ENCODE data around the gene LIPT1.

The LIPT1 gene

DNA sequence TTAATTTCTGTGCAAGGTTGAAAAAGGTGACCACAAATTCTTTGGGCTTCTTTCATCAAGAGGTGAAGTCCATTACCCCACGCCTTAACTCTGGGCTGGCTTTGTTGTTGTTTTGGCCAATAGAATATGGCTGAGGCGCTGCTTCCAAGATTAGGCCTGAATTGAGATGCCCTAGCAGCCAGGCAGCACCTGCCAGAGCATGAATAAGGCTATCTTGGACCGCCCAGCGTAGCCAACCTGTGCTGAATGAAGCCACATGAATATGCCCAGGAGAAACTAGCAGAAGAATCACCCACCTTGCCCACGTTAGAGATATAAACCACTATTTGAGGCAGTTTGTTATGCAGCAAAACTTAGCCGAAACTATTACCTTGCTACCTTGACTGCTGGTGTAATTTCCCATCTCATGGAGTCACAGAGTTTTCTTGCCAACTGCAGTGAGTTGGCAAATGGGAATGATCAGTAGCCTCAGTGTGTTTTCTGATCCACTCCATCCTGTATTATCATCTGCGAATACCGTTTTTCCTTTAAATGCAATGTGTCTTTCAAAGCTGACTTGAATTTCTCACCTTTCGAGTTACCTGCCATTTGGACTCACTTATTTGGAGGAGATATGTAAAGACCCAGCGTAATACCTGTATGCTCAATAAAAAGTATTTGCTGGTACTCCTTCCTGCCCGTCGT is 704 bp upstream of the LIPT1 start:
- Mint-ChIP-seq H3K4me3 (peak overlapping the region; percentile 87), H3K36me3 (ENCODE audit: low read depth) (peaks cover 17% of the 10 kb centered on the region), H3K27me3 (ENCODE audit: low read depth) (no peaks in the 10 kb centered on the region), H3K9me3 (no peaks in the 10 kb centered on the region), H3K4me1 (ENCODE audit: low read depth) (peaks cover 15% of the 10 kb centered on the region), H3K27ac (peak overlapping the region; percentile 86)
- DNase-seq (ENCODE audit: low spot score), result no peak

DNA sequence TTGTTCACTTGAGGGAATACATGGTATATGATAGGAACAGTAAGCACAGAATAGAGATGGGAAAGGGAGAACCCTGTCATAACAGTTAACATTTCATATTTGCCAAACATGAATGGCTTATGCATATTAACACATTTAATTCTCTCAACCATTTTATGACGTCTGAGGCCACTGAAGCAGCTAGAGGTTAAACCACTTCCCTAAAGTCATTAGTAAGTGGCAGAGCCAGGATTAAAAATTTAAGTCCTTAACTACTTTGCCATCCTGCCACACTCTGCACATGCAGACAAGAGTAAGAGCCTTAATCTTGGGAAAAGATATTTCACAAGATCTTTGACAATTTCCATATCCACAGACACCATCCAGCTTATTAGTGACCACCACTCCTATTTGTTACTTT is 2.1 kb downstream of the LIPT1 start:
- peaks cover 27% of the 10 kb centered on the region for H3K36me3 Mint-ChIP-seq (ENCODE audit: low read depth)
- no peaks in the 10 kb centered on the region for H3K27me3 Mint-ChIP-seq (ENCODE audit: low read depth)
- no peak for DNase-seq (ENCODE audit: low spot score)
- H3K9me3 Mint-ChIP-seq, result no peaks in the 10 kb centered on the region
- H3K4me3 Mint-ChIP-seq, result peak overlapping the region; percentile 87
- no peak overlapping the region for H3K27ac Mint-ChIP-seq
- H3K4me1 Mint-ChIP-seq (ENCODE audit: low read depth), result peaks cover 12% of the 10 kb centered on the region

DNA sequence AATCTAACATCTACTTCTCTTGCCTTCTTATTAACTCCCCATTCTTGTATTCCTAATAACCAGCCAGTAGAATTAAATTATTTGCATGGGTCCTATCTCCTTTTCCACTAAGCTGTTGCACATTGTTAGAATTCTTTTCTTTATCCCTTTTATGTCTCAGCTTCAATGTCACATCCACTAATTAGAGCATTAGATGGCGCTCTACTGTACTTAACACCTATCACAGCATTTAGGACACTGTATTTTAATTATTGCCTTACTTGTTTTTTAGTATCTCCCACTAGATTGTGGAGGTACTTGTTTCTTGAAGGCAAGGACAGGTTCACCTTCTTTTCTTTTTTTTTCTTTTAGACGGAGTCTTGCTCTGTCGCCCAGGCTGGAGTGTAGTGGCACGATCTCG is 3.8 kb downstream of the LIPT1 start:
- H3K4me3 Mint-ChIP-seq, result no peak overlapping the region
- H3K4me1 Mint-ChIP-seq (ENCODE audit: low read depth), result peaks cover 12% of the 10 kb centered on the region
- H3K36me3 Mint-ChIP-seq (ENCODE audit: low read depth), result peaks cover 34% of the 10 kb centered on the region
- no peak for DNase-seq (ENCODE audit: low spot score)
- no peaks in the 10 kb centered on the region for H3K27me3 Mint-ChIP-seq (ENCODE audit: low read depth)
- no peak overlapping the region for H3K27ac Mint-ChIP-seq
- H3K9me3 Mint-ChIP-seq, result no peaks in the 10 kb centered on the region

DNA sequence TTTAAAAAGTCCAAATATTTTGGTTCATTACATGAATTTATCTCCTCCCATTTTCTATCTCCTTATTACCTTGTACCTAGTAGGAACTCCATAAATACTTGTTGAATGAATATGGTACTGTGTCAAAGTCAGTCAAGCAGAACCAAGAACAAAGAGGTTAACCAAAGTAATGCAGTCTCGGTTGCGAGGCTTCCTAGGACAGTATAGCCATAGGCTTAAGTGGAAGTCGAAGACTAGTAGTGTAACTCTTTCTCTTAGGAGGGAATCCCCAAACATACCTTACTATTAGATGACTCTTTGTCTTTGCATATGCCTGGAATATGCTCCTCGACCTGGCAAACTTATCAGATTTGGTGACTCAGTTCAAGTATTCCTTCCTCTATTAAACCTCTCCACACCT is 4.8 kb downstream of the LIPT1 start:
- H3K4me3 Mint-ChIP-seq, result no peak overlapping the region
- peaks cover 37% of the 10 kb centered on the region for H3K36me3 Mint-ChIP-seq (ENCODE audit: low read depth)
- H3K9me3 Mint-ChIP-seq, result no peaks in the 10 kb centered on the region
- no peak overlapping the region for H3K27ac Mint-ChIP-seq
- peaks cover 12% of the 10 kb centered on the region for H3K4me1 Mint-ChIP-seq (ENCODE audit: low read depth)
- H3K27me3 Mint-ChIP-seq (ENCODE audit: low read depth), result no peaks in the 10 kb centered on the region
- DNase-seq (ENCODE audit: low spot score), result no peak

DNA sequence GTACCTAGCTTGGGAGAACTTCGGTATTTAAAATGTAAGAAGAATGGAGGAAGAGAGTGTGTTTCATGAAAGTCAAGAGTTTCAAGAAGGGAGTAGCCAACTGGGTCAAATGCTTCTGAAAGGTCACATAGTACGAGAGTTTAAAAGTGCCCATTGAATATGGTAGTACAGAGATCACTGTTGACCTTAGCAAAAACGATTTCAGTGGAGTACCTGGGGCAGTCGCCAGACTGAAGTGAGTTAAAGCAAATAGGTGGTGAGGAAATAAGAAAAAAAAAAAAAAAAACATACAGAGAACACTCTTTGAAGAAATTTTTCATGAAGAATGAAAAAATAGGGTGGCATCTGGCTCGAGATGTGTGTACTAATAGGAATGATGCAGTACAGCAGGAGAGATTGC is 11.5 kb downstream of the LIPT1 start:
- no peaks in the 10 kb centered on the region for H3K9me3 Mint-ChIP-seq

DNA sequence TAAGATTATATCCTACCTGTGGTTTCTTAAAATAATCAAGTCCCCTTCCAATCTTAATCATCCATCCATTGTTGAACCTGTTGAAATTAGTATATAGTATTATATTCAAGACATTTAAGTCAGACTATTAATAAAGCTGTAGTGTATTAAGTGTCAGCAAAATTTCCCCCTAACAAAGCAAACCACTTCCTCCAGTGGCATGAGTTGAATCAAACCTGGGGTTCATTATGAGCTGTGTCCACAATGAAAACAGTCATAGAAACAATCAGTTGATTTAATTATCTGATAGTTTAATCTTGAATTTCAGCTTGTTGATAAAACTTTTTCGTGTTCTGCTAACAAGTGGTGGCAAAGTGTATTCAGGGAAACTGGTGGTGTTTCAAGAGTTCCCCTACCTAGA is 14.8 kb downstream of the LIPT1 start:
- Mint-ChIP-seq H3K27ac (peak overlapping the region; percentile 20), H3K4me3 (no peak overlapping the region), H3K9me3 (no peaks in the 10 kb centered on the region), H3K27me3 (ENCODE audit: low read depth) (no peaks in the 10 kb centered on the region), H3K4me1 (ENCODE audit: low read depth) (peaks cover 11% of the 10 kb centered on the region), H3K36me3 (ENCODE audit: low read depth) (peaks cover 45% of the 10 kb centered on the region)
- no peak for DNase-seq (ENCODE audit: low spot score)

More for the DNA sequence above, 11.5 kb downstream of the LIPT1 start:
- Mint-ChIP-seq H3K27ac (no peak overlapping the region), H3K4me1 (ENCODE audit: low read depth) (peaks cover 11% of the 10 kb centered on the region), H3K4me3 (no peak overlapping the region), H3K36me3 (ENCODE audit: low read depth) (peaks cover 44% of the 10 kb centered on the region), H3K27me3 (ENCODE audit: low read depth) (no peaks in the 10 kb centered on the region)
- no peak for DNase-seq (ENCODE audit: low spot score)

DNA sequence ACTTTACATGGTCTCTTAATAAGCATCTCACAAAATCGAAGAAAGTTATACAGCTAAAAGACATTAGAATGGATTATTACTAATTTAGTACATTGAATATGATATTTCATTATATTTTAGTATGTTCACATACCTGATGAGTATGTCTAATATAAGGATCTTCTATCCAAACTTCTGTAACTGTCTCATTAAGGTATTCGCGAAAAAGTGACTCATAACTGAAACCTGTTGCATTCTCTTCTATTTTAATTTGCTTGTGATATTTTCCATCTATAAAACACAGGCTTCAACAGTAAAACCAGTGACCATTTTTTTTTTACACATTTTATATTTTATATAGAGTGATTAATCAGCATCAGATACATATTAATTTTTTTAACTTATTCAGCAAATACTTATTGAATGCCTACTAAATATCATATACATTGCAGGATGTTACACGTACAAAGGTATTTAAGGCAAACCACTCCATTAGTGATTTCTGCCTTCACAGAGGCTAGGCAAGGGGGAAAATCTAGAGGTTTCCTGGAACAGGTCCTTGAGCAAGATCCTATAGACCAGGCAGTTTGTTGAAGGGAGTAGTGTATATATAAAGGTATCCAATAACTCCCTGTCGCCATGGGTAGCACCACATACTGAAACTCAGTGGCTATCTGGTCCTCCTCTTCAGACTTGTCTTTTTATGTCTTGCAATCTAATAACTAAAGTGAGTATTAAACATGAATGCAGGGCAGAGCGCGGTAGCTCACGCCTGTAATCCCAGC is 16.8 kb downstream of the LIPT1 start:
- no peak for DNase-seq (ENCODE audit: low spot score)
- Mint-ChIP-seq H3K9me3 (no peaks in the 10 kb centered on the region), H3K4me1 (ENCODE audit: low read depth) (peaks cover 17% of the 10 kb centered on the region), H3K27me3 (ENCODE audit: low read depth) (no peaks in the 10 kb centered on the region), H3K4me3 (no peak overlapping the region), H3K36me3 (ENCODE audit: low read depth) (peaks cover 41% of the 10 kb centered on the region), H3K27ac (no peak overlapping the region)

DNA sequence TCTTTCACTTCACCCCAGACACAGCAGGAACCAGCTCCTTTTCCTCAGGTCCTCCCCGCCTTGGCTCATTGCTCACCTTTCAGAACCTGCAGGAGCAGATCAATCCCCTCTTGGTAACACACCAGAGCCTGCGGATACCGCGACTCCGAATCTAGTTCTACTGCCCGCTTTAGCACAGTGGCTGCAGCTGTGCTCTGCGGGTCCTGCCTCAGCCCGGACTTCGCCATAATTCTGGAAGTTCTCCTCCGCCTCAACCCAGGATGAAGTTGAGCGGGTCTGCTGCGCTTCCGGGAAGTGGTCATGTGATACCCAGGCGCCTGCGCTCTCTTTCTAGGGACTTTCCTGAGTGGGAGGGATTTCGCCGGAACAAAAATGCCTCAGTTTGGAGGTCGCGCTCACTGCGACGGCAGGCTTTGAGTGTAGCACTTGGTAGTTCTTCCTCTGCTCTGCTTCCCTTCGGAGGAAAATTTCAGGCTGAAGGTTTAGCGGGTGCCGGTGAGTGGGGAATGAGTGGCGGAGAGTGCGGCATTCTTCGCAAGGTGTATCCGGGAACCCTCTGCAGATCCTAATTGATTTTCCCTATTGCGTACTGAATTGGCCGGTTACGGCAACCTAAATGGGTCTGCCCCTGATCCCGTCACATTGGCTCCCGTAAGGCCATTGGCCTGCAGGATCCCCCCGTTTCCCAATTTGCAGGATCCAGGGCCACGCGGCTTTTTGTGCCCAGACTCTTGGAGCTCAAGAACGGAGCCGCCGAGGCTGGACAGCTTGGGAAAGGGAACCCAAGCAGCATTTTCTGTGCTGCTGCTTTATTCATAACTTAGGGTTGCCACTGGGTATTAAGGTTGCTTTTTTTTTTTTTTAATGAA is 26.2 kb downstream of the LIPT1 start, which contains the start of the genes MITD1 and MRPL30:
TSS of gene MITD1 (minus strand) at position 304 of the 869 bp plus-strand sequence. CDS start at position 227, 77 bp downstream.
TSS of gene MRPL30 (plus strand) at position 430 of the 869 bp plus-strand sequence. CDS start 5,020 bp downstream, outside the sequence.
- Mint-ChIP-seq H3K27me3 (ENCODE audit: low read depth) (no peaks in the 10 kb centered on the region), H3K9me3 (no peaks in the 10 kb centered on the region), H3K4me3 (peak within 1 kb of the TSS; percentile 99), H3K4me1 (ENCODE audit: low read depth) (peaks cover 39% of the 10 kb centered on the region), H3K36me3 (ENCODE audit: low read depth) (peaks cover 22% of the 10 kb centered on the region), H3K27ac (peak within 1 kb of the TSS; percentile 96)
- DNase-seq (ENCODE audit: low spot score), result peak; percentile 91

DNA sequence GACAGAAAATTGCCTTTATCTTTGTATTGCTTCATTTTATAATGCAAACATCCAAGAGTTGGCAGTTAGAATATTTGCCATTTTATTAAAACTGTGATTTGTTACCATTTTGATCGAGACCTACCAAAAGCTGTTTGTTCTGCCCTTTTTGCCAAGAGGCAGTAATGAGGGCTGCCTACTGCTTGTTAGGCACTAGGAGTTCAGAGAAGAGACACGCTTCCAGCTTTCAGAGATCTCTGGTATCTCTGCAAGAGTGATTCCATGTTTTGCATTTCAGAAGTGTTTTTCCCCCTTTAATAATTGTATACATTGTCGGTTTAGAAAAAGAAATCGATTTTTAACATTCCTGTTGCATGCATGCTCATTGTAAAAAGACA is 26.8 kb downstream of the LIPT1 start:
- Mint-ChIP-seq H3K4me1 (ENCODE audit: low read depth) (peaks cover 39% of the 10 kb centered on the region), H3K27me3 (ENCODE audit: low read depth) (no peaks in the 10 kb centered on the region), H3K27ac (peak overlapping the region; percentile 96), H3K9me3 (no peaks in the 10 kb centered on the region), H3K4me3 (peak overlapping the region; percentile 99), H3K36me3 (ENCODE audit: low read depth) (peaks cover 22% of the 10 kb centered on the region)
- DNase-seq (ENCODE audit: low spot score), result no peak

DNA sequence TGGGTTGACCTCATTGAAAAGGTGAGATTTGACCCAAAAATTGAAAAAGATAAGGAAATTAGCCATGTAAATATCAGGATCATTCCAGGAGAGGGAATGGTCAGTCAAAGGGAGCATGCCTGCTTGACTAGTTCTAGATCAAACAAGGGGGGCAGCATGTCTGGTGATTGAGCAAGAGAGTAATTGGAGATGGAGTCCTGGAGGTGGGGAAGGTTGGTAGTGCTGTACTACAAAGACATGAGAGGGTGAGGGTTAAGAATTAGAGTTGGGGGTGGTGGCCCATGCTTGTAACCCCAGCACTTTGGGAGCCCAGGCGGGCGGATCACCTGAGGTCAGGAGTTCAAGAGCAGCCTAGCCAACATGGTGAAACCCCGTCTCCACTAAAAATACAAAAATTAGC is 28.3 kb downstream of the LIPT1 start:
- Mint-ChIP-seq H3K4me1 (ENCODE audit: low read depth) (peaks cover 31% of the 10 kb centered on the region), H3K4me3 (peak overlapping the region; percentile 1), H3K27ac (no peak overlapping the region)

DNA sequence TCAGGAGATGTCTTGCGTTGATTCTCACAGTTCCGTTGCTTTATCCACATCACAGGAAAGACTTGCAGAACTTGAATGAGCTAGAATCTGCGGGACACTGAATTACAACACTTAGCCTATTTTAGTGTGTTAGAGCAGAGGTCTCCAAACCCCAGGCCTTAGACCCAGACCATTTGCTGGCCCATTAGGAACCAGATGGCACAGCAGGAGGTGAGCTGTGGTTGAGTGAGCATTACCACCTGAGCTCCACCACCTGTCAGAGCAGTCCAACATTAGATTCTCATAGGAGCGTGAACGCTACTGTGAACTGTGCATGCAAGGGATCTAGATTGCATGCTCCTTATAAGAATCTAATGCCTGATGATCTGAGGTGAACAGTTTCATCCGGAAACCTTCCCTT is 30.0 kb downstream of the LIPT1 start:
- Mint-ChIP-seq H3K4me1 (ENCODE audit: low read depth) (peaks cover 20% of the 10 kb centered on the region), H3K36me3 (ENCODE audit: low read depth) (peaks cover 20% of the 10 kb centered on the region), H3K4me3 (no peak overlapping the region), H3K9me3 (no peaks in the 10 kb centered on the region), H3K27ac (no peak overlapping the region), H3K27me3 (ENCODE audit: low read depth) (no peaks in the 10 kb centered on the region)
- no peak for DNase-seq (ENCODE audit: low spot score)

More for the DNA sequence above, 28.3 kb downstream of the LIPT1 start:
- Mint-ChIP-seq H3K9me3 (no peaks in the 10 kb centered on the region), H3K27me3 (ENCODE audit: low read depth) (no peaks in the 10 kb centered on the region), H3K36me3 (ENCODE audit: low read depth) (peaks cover 18% of the 10 kb centered on the region)
- no peak for DNase-seq (ENCODE audit: low spot score)

DNA sequence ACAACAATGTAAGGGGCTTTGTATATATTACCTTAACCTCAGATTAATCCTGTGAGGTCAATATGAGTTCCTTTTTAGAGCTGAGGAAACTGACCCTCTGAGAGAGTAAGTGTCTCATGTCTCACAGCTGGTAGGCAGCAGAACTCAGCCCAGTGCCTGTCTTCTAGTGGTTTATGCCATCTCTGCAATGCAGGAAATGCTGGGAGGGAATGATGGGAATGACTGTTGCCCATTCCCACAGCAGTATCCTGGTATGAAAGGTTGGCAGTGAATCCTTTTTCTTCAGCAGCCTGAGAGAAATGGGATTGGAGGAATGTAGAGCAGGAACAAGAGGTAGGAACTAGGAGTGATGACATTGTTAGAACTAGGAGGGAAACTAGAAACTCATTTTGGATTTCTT is 32.2 kb downstream of the LIPT1 start:
- H3K4me1 Mint-ChIP-seq (ENCODE audit: low read depth), result peaks cover 11% of the 10 kb centered on the region
- H3K27me3 Mint-ChIP-seq (ENCODE audit: low read depth), result no peaks in the 10 kb centered on the region
- H3K4me3 Mint-ChIP-seq, result no peak overlapping the region
- H3K9me3 Mint-ChIP-seq, result no peaks in the 10 kb centered on the region
- no peak overlapping the region for H3K27ac Mint-ChIP-seq
- DNase-seq (ENCODE audit: low spot score), result no peak
- peaks cover 23% of the 10 kb centered on the region for H3K36me3 Mint-ChIP-seq (ENCODE audit: low read depth)

DNA sequence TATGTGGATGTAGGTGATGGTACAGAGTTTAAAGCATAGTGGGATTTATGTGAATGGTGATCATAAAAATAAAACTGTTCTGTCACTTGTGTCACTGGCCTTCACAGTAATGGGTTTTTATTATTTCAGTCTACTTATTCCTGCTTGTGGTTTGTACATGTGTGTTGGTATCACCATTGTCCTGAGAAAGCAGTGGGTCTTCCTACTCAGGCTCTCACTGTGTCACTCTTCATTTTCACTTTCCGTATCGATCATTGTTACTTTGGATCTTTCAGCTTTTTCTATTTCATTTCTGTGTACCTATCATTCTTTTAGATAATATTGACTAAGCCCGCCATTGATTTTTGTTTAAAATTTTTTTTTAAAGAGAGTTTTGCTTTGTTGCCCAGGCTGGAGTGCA is 33.6 kb downstream of the LIPT1 start:
- no peaks in the 10 kb centered on the region for H3K27me3 Mint-ChIP-seq (ENCODE audit: low read depth)
- H3K27ac Mint-ChIP-seq, result no peak overlapping the region
- peaks cover 34% of the 10 kb centered on the region for H3K36me3 Mint-ChIP-seq (ENCODE audit: low read depth)
- no peak overlapping the region for H3K4me3 Mint-ChIP-seq
- H3K9me3 Mint-ChIP-seq, result no peaks in the 10 kb centered on the region
- DNase-seq (ENCODE audit: low spot score), result no peak
- H3K4me1 Mint-ChIP-seq (ENCODE audit: low read depth), result peaks cover 7% of the 10 kb centered on the region

DNA sequence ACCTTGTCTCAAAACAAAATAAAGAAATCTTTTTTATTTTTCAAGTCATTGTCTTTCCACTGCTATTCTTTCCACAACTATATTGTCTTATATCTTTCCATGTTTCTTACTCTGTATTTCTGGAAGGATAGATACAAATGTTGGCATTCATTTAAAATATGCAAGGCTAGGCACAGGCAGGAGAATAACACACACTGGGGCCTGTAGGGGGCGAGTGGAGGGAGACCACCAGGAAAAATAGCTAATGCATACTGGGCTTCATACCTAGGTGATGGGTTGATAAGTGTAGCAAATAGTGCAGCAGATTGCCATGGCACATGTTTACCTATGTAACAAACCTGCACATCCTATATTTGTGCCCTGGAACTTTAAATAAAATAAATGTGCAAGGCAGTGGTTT is 35.8 kb downstream of the LIPT1 start:
- DNase-seq (ENCODE audit: low spot score), result no peak
- H3K4me3 Mint-ChIP-seq, result no peak overlapping the region
- no peaks in the 10 kb centered on the region for H3K27me3 Mint-ChIP-seq (ENCODE audit: low read depth)
- H3K36me3 Mint-ChIP-seq (ENCODE audit: low read depth), result peaks cover 41% of the 10 kb centered on the region
- H3K27ac Mint-ChIP-seq, result no peak overlapping the region
- no peaks in the 10 kb centered on the region for H3K9me3 Mint-ChIP-seq
- H3K4me1 Mint-ChIP-seq (ENCODE audit: low read depth), result peaks cover 2% of the 10 kb centered on the region

Measured in T-helper 2 cell treated with Interferon-gamma antibody and Interleukin-4, amounts not matched to agents 5 μg/mL and 100 μg/mL, for 36 hours (primary cell).